C4-2B (cell line): ENCODE measurements around the gene INPP5D.

Source experiments
- H3K27ac ChIP-seq: fragments of 450-650 bp; 2 replicates; pipeline ENCODE4 v1.5.1; 2017
- ZFX ChIP-seq: fragments of 450-650 bp; IDR thresholded peaks from 2 replicates; pipeline ENCODE4 v1.6.1; 2017
- TF ChIP-seq, protein P1 (sequence below): fragments of 450-650 bp; conservative IDR thresholded peaks from 2 replicates; pipeline ENCODE4 v1.5.1; 2017; ENCODE audit warnings: mild to moderate bottlenecking

The INPP5D gene

DNA sequence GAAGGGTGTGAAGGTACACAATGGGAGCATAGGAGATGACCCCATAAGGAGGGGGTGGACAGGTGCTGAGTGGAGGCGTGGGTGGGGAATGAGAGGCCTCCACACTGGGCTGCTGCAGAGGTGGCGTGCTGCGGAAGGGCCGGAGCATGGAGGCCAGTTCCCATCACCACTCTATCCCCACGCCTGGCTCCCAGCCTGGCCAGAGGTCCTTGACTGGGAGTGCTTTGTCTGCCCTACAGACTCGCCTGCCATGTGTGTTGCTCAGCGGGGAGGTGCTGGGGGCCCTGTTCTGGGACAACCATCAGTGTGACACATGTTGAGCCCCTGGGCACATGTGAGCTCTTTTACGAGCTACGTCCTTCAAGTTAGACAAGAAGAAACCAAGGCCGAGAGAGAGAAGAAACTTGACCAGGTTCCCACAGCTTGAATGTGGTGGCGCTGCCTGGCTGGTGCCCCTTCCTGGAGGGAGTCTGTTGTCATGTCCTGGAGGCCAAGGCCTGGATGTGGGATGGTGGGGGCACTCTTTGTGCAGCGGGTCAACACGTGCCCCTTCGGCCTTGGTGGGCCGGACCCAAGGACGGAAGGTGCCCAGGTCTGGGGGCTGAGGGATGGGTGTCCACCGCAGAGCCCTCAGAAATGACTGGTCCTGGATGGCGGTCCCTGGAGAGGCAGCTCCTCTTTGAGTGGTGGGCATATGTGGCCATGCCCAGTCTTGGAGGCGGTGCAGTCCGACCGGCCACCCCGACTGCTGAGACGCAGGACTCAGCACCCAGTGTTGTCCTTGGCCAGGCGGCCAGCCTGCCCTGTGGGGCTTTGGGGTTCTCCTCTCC lies 1.2 kb upstream of the INPP5D start:
- TF ChIP-seq, protein P1, sequence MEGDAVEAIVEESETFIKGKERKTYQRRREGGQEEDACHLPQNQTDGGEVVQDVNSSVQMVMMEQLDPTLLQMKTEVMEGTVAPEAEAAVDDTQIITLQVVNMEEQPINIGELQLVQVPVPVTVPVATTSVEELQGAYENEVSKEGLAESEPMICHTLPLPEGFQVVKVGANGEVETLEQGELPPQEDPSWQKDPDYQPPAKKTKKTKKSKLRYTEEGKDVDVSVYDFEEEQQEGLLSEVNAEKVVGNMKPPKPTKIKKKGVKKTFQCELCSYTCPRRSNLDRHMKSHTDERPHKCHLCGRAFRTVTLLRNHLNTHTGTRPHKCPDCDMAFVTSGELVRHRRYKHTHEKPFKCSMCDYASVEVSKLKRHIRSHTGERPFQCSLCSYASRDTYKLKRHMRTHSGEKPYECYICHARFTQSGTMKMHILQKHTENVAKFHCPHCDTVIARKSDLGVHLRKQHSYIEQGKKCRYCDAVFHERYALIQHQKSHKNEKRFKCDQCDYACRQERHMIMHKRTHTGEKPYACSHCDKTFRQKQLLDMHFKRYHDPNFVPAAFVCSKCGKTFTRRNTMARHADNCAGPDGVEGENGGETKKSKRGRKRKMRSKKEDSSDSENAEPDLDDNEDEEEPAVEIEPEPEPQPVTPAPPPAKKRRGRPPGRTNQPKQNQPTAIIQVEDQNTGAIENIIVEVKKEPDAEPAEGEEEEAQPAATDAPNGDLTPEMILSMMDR: no peak
- TF ChIP-seq ZFX: no peak
- no peak overlapping the region for H3K27ac ChIP-seq

DNA sequence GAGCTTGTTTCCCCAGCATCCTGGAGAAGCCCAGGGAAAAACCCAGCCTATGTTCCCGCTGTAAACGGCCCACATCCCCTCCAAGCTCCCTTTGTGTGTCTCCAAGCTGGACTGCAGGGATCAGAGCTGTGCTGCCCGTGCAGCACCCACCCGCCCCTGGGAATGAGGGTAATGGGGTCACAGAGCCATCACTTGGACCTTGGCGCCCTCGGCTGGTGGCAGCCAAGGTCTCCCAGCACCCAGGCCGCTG lies 670 bp upstream of the INPP5D start:
- no peak overlapping the region for H3K27ac ChIP-seq
- TF ChIP-seq, protein P1: no peak
- TF ChIP-seq ZFX: no peak

DNA sequence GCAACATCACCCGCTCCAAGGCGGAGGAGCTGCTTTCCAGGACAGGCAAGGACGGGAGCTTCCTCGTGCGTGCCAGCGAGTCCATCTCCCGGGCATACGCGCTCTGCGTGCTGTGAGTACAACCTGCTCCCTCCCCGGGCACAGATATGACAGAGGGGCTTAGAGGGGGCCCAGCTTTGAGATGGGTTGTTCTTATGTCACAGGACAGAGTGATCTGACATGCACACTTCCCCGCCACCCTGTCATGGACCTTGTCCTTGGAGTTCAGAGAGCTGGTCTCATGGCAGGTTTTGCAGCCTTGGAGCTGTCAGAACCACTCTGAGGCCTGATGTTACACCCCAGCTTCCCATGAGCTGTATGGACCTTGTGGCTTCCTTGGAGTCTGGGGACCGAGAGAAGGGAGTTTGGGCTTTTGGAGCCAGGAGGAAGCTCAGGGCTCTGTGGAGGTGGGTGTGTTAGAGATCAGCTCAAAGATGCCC lies 398 bp downstream of the INPP5D start:
- TF ChIP-seq ZFX: no peak
- TF ChIP-seq, protein P1: no peak
- no peak overlapping the region for H3K27ac ChIP-seq

DNA sequence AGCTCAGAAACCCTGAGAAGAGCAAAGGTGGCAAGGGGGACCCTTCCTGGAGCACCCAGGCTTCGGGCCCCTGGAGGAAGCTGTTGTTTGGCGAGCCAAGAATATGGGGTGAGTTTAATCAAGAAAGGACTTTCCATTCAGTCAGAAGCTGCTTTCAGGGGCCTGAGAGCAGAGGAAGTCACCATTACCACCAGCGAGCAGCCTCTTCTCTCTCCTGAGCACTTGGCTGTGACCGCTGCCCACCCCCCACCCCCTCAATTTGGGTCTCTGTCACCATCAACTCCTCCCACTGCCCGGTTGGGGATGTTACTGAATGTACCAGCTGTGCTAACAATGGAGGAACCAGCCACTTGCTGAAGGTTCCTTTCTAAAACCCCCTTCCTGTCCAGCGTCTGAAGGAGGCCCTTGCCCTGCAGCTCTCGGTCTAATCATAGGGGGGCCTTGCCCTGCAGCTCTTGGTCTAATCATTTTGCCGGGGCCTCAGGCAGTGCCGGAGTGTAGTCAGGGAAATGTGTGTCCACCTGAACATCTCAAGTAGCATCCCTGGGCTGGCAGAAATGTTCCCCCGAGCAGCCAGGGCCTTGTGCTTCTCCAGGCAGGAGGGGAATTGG lies 943 bp downstream of the INPP5D start:
- no peak overlapping the region for H3K27ac ChIP-seq
- TF ChIP-seq, protein P1: no peak
- no peak for TF ChIP-seq ZFX

DNA sequence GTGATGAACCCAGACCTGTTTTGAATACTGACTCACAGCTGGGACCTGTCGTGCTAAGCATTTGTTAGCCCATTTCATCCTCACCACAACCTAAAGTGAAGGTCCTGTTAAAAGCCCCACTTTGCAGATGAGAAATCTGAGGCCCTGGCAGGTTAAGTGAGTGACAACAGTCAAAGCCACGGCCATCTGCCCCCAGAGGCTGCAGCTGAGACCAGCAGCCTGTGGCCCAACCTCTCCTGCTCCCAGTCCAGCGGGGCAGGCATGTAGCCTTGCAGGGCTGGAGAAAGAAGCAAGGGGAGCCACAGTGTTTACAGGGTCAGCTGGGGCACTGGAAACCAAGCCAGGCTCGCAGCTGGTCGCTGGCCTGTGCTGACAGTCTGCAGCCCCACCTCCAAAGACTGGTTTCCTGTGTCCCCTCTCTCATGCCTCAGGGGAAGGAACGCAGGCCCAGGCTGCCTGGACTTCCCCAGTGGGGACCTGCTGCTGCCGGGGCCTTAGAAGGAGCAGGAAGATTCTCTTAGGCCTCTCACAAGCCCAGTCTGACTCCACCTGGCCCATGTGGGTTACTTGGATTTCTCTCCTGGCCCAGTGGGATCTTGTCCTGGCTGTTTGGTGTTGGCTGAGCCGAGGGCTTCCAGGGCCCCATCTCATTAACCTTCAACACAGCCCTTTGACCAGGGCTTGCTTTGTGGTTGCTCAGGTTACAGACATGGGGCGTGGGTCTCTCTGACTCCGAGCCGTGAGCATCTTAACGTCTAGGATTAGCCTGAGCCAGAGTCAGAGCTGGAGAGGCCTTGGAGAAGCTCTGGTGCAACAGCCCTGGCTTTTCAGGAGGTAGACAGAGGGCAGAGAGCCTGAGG lies 1.7 kb downstream of the INPP5D start:
- TF ChIP-seq, protein P1: no peak
- no peak for TF ChIP-seq ZFX
- no peak overlapping the region for H3K27ac ChIP-seq

DNA sequence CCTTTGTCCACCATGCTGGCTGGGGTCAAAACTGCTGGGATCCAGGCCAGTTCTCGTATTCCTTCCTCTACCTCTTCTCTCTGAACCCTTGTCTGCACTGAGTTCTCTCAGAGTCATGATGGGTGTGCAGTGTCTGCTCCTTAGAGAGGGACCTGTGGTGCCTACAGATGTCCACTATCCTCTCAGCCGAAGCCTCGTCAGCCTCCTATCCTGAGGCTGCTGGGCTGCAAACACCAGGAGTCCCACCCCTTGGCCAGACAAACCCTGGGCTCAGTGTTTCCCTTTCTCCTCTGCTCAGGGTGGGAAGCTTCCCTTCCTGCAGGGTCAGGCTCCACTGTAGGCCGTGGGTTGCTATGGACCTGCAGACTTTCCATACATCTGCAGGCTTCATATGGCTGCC lies 2.3 kb downstream of the INPP5D start:
- TF ChIP-seq, protein P1: no peak
- no peak for TF ChIP-seq ZFX
- H3K27ac ChIP-seq: no peak overlapping the region

DNA sequence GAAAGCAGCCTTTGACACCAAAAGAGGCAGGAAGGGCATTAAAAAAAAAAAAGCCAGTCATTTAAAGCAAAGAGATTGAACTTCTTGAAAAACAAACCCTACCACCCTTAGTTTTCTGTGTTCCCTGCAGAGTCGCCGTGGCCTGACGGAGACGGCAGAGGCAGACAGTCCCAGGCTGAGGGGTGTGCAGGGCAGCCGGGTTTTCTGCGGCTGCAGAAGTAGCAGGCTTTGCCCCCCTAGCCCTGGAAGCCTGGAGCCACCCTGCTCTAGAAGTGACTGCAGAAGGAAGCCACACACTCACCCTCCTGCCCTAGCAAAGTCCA lies 2.8 kb downstream of the INPP5D start:
- TF ChIP-seq, protein P1: no peak
- no peak for TF ChIP-seq ZFX
- no peak overlapping the region for H3K27ac ChIP-seq
